ENCODE results near the gene UNC119B.

Gene UNC119B

DNA sequence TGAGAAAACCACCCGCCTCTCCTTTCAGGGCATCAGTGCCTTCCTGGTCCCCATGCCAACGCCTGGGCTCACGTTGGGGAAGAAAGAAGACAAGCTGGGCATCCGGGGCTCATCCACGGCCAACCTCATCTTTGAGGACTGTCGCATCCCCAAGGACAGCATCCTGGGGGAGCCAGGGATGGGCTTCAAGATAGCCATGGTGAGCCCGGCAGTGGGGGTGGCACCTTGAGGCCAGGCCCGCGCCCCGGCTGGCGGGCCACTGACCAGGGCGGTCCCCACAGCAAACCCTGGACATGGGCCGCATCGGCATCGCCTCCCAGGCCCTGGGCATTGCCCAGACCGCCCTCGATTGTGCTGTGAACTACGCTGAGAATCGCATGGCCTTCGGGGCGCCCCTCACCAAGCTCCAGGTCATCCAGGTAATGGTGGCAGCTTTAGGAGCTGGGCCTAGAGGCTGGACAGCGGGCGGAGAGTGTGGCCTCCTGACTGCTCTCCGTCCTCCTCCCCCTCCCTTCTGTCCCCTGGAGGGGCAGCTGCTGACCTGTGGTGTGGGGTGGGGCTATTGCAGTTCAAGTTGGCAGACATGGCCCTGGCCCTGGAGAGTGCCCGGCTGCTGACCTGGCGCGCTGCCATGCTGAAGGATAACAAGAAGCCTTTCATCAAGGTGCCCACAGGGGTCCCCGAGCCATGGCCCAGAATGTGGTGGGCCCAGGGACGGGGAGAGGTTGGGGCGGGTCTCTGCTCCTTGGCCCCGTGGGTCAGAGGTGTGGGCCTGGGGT is 28.2 kb downstream of the UNC119B start:
- Histone ChIP-seq H3K36me3 (ENCODE audit: control insufficient read depth in 2 of 2, insufficient read depth in 2 of 2, low read length in 2 of 2) (peaks cover 27 to 33% of the 10 kb centered on the region in 2 donors), H3K9me3 (ENCODE audit: control insufficient read depth in 2 of 2, low read length in 2 of 2) (no peaks in the 10 kb centered on the region), H3K27ac (ENCODE audit: low read depth in 2 of 2, low read length in 2 of 2) (no peak overlapping the region), H3K4me1 (ENCODE audit: control insufficient read depth in 2 of 2, insufficient read depth in 2 of 2, low read length in 2 of 2) (no peaks in the 10 kb centered on the region), H3K9ac (ENCODE audit: low read depth in 1 of 2, low read length in 2 of 2) (no peak overlapping the region), H3K27me3 (ENCODE audit: control insufficient read depth in 2 of 2, insufficient read depth in 2 of 2, low read length in 2 of 2) (no peaks in the 10 kb centered on the region), H3K4me3 (ENCODE audit: low read length in 2 of 2) (no peak overlapping the region)

DNA sequence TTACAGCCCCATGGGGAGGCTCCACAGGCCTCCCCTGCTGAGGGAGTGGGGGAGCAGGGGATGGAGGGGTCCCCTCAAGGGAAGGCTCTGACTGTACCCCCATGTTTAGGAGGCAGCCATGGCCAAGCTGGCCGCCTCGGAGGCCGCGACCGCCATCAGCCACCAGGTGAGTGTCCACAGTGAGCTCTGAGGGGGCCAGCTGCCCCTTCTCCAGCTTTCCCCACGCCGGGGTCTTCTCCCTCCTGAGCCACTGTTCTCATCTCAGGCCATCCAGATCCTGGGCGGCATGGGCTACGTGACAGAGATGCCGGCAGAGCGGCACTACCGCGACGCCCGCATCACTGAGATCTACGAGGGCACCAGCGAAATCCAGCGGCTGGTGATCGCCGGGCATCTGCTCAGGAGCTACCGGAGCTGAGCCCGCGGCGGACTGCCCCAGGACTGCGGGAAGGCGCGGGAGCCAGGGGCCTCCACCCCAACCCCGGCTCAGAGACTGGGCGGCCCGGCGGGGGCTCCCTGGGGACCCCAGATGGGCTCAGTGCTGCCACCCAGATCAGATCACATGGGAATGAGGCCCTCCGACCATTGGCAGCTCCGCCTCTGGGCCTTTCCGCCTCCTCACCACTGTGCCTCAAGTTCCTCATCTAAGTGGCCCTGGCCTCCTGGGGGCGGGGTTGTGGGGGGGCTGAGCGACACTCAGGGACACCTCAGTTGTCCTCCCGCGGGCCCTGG is 28.9 kb downstream of the UNC119B start:
- Histone ChIP-seq H3K4me1 (ENCODE audit: control insufficient read depth in 2 of 2, insufficient read depth in 2 of 2, low read length in 2 of 2) (no peaks in the 10 kb centered on the region), H3K9ac (ENCODE audit: low read depth in 1 of 2, low read length in 2 of 2) (no peak overlapping the region), H3K36me3 (ENCODE audit: control insufficient read depth in 2 of 2, insufficient read depth in 2 of 2, low read length in 2 of 2) (peaks cover 27 to 28% of the 10 kb centered on the region in 2 donors), H3K27ac (ENCODE audit: low read depth in 2 of 2, low read length in 2 of 2) (no peak overlapping the region), H3K4me3 (ENCODE audit: low read length in 2 of 2) (no peak overlapping the region), H3K27me3 (ENCODE audit: control insufficient read depth in 2 of 2, insufficient read depth in 2 of 2, low read length in 2 of 2) (no peaks in the 10 kb centered on the region), H3K9me3 (ENCODE audit: control insufficient read depth in 2 of 2, low read length in 2 of 2) (no peaks in the 10 kb centered on the region)

DNA sequence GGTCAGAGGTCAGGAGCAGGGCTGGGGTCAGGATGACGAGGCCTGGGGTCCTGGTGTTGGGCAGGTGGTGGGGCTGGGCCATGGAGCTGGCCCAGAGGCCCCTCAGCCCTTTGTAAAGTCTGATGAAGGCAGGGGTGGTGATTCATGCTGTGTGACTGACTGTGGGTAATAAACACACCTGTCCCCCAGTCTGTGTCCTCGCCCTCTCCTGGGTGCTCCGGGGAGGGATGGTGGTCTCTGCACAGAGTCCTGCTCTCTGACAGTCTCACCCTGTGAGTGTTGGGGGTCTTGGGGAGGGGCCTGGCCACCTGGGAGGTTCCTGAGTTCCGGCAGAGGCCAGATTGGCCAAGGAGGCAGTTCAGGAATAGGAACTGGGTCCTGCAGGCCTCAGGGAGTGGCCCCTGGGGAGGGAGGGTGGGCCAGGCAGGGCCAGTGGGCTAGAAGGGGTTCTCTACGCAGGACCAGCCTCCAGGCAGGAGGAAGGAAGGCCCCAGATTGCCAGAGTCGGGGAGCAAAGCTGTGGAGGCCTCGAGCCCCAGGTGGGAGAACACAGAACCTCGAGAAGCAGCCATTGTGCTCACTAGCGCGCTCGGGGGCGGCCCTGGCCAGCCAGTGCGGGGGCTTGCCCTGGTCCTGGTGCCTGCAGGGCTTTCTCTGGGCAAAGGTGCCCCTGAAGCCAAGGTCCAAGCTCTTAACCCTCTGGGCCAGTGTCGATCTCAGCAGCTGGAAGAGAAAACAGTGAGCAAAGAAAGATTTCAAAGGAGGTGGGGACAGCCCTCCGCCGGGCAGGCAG is 29.8 kb downstream of the UNC119B start:
- H3K9me3 ChIP-seq (ENCODE audit: control insufficient read depth in 2 of 2, low read length in 2 of 2): no peaks in the 10 kb centered on the region
- H3K27me3 ChIP-seq (ENCODE audit: control insufficient read depth in 2 of 2, insufficient read depth in 2 of 2, low read length in 2 of 2): no peaks in the 10 kb centered on the region
- H3K9ac ChIP-seq (ENCODE audit: low read depth in 1 of 2, low read length in 2 of 2): no peak overlapping the region
- H3K4me1 ChIP-seq (ENCODE audit: control insufficient read depth in 2 of 2, insufficient read depth in 2 of 2, low read length in 2 of 2): no peaks in the 10 kb centered on the region
- no peak overlapping the region for H3K4me3 ChIP-seq (ENCODE audit: low read length in 2 of 2)
- peaks cover 25 to 27% of the 10 kb centered on the region in 2 donors for H3K36me3 ChIP-seq (ENCODE audit: control insufficient read depth in 2 of 2, insufficient read depth in 2 of 2, low read length in 2 of 2)
- no peak overlapping the region for H3K27ac ChIP-seq (ENCODE audit: low read depth in 2 of 2, low read length in 2 of 2)

DNA sequence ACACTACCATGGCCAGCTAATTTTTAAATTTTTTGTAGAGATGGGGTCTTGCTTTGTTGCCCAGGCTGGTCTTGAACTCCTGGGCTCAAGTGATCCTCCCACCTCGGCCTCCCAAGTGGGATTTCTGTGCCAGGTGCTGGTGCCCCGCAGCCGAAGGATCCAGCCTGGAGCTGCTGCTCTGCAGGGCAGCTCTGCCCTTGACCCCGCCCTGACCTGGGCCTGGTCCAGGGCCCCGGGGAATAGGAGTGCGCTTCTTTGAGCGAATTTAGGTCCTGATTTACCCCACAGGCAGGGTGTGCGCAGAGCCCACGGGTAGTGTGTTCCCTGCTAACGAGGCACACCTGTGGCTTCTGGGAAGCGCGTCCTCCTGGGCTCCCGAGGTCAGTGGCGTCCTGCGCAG is 30.6 kb downstream of the UNC119B start:
- Histone ChIP-seq H3K36me3 (ENCODE audit: control insufficient read depth in 2 of 2, insufficient read depth in 2 of 2, low read length in 2 of 2) (peaks cover 25 to 27% of the 10 kb centered on the region in 2 donors), H3K9me3 (ENCODE audit: control insufficient read depth in 2 of 2, low read length in 2 of 2) (no peaks in the 10 kb centered on the region), H3K4me3 (ENCODE audit: low read length in 2 of 2) (no peak overlapping the region)

DNA sequence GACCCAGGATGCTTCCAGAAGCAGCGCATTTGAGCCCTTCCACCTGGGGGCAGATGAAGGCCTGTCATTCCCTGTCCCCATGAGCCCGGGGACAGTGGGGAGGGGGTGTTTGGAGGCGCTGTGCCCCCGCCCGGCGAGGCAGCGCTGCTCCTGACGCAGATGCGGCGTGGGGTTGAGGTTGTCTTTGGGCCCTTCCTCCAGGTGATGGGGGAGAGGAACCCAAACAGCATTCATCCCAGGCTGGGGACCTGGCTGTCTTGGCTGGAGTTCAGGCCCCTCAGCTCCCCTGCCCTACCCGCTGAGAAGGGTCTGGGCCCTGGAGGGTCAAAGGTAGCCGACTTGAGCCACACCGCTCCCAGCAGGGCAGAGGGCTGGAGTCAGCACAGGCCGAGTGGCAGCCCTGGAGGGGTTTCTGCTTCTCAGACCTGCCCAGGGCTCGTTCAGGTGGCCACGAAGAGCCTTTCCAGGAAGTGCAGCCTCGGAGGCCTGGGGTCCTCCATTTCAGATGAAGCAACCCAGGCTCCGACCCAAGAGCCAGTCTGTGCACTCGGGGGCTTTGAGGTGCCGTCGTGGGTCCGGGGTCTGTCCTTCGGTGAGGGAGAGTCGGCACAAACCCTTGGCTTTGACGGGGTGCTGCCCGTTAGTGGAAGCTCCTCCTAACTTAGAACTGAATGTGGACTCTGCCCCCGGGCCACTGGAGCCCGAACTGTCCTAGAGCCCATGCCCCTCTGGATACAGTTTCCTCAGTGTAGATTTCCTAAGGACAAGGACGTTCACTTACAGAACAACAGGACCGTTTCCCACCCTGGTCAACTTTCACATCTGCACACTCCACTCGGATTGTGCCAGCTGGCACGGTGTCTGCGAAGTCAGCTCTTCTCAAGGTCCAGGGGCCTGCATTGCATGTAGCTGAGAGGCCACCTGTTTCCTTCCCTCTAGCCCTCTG is 31.5 kb downstream of the UNC119B start:
- H3K36me3 ChIP-seq (ENCODE audit: control insufficient read depth in 2 of 2, insufficient read depth in 2 of 2, low read length in 2 of 2): peaks cover 20 to 24% of the 10 kb centered on the region in 2 donors
- no peaks in the 10 kb centered on the region for H3K9me3 ChIP-seq (ENCODE audit: control insufficient read depth in 2 of 2, low read length in 2 of 2)
- no peaks in the 10 kb centered on the region for H3K4me1 ChIP-seq (ENCODE audit: control insufficient read depth in 2 of 2, insufficient read depth in 2 of 2, low read length in 2 of 2)
- no peak overlapping the region for H3K27ac ChIP-seq (ENCODE audit: low read depth in 2 of 2, low read length in 2 of 2)
- no peak overlapping the region for H3K9ac ChIP-seq (ENCODE audit: low read depth in 1 of 2, low read length in 2 of 2)
- H3K27me3 ChIP-seq (ENCODE audit: control insufficient read depth in 2 of 2, insufficient read depth in 2 of 2, low read length in 2 of 2): no peaks in the 10 kb centered on the region
- H3K4me3 ChIP-seq (ENCODE audit: low read length in 2 of 2): no peak overlapping the region

More for the DNA sequence above, 30.6 kb downstream of the UNC119B start:
- no peaks in the 10 kb centered on the region for H3K27me3 ChIP-seq (ENCODE audit: control insufficient read depth in 2 of 2, insufficient read depth in 2 of 2, low read length in 2 of 2)
- no peak overlapping the region for H3K9ac ChIP-seq (ENCODE audit: low read depth in 1 of 2, low read length in 2 of 2)
- no peak overlapping the region for H3K27ac ChIP-seq (ENCODE audit: low read depth in 2 of 2, low read length in 2 of 2)
- no peaks in the 10 kb centered on the region for H3K4me1 ChIP-seq (ENCODE audit: control insufficient read depth in 2 of 2, insufficient read depth in 2 of 2, low read length in 2 of 2)

DNA sequence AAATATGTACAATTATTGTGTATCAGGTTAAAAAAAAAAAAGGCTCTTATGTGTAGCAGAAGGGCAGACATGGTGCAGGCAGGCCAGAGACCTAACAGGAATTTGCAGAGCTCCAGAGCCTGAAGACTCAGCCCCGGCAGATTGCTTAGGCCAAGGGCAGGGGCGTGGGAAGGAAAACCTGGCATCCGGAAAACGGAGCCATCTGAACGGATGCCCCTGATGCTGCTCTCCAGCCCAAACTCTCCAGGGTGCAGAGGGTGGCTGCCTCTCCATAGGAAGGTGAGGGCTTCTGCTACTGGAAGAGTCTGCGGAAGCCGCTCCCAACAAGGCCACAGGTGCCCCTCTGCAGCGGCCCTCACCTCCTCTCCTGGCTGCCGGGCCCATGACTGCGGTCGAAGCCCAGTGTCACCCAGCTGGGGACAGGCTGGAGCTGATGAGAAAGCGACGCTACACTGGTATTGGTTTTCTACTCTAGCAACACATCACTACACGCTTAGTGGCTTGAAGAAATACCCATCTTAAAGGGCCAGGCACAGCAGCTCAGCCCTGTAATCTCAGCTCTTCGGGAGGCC is 34.8 kb downstream of the UNC119B start:
- H3K4me1 ChIP-seq (ENCODE audit: control insufficient read depth in 2 of 2, insufficient read depth in 2 of 2, low read length in 2 of 2): no peaks in the 10 kb centered on the region
- no peaks in the 10 kb centered on the region for H3K9me3 ChIP-seq (ENCODE audit: control insufficient read depth in 2 of 2, low read length in 2 of 2)
- H3K36me3 ChIP-seq (ENCODE audit: control insufficient read depth in 2 of 2, insufficient read depth in 2 of 2, low read length in 2 of 2): no peaks in the 10 kb centered on the region
- no peaks in the 10 kb centered on the region for H3K27me3 ChIP-seq (ENCODE audit: control insufficient read depth in 2 of 2, insufficient read depth in 2 of 2, low read length in 2 of 2)
- no peak overlapping the region for H3K4me3 ChIP-seq (ENCODE audit: low read length in 2 of 2)
- no peak overlapping the region for H3K9ac ChIP-seq (ENCODE audit: low read depth in 1 of 2, low read length in 2 of 2)
- H3K27ac ChIP-seq (ENCODE audit: low read depth in 2 of 2, low read length in 2 of 2): no peak overlapping the region

DNA sequence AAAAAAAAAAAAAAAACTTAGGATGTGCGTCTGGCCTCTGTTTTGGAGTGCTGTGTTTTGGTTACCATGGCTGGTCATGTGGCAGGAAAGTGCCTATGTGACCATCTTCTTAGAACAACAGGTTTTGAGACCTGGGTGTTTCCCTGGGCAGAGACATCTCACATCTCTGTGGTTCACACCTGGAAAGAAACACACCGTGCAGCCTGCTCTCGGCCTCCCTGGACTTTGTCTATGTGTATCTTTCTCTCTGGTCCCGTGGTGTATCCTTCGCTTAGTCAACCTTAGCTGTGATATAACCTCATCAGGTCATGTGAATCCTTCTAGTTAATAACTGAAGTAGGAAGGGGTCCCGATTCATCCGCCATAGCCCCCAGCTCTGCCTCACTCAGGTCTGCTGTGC is 38.0 kb downstream of the UNC119B start:
- H3K27me3 ChIP-seq (ENCODE audit: control insufficient read depth in 2 of 2, insufficient read depth in 2 of 2, low read length in 2 of 2): no peaks in the 10 kb centered on the region
- no peak overlapping the region for H3K27ac ChIP-seq (ENCODE audit: low read depth in 2 of 2, low read length in 2 of 2)
- no peaks in the 10 kb centered on the region for H3K36me3 ChIP-seq (ENCODE audit: control insufficient read depth in 2 of 2, insufficient read depth in 2 of 2, low read length in 2 of 2)
- no peak overlapping the region for H3K9ac ChIP-seq (ENCODE audit: low read depth in 1 of 2, low read length in 2 of 2)
- no peaks in the 10 kb centered on the region for H3K9me3 ChIP-seq (ENCODE audit: control insufficient read depth in 2 of 2, low read length in 2 of 2)
- no peak overlapping the region for H3K4me3 ChIP-seq (ENCODE audit: low read length in 2 of 2)
- H3K4me1 ChIP-seq (ENCODE audit: control insufficient read depth in 2 of 2, insufficient read depth in 2 of 2, low read length in 2 of 2): no peaks in the 10 kb centered on the region

DNA sequence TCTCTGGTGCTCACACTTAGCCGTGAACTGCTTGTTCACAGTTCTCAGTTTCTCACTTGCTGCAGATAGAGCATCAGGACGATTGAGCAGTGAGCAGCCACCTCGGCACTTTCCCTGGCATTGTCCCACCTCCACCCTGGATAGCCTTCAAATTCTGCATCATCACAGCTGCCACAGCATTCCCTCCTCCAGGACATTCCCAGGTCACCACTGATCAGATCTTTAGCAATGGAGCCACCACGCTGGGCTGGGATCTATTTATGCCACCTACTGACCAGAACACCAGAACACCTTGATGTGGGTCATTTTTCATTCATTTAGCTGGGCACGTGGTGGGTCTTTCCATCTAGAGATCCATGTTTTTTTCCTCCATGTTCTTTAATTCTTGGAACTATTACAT is 39.0 kb downstream of the UNC119B start:
- H3K27ac ChIP-seq (ENCODE audit: low read depth in 2 of 2, low read length in 2 of 2): no peak overlapping the region
- no peaks in the 10 kb centered on the region for H3K4me1 ChIP-seq (ENCODE audit: control insufficient read depth in 2 of 2, insufficient read depth in 2 of 2, low read length in 2 of 2)
- H3K4me3 ChIP-seq (ENCODE audit: low read length in 2 of 2): no peak overlapping the region
- no peaks in the 10 kb centered on the region for H3K36me3 ChIP-seq (ENCODE audit: control insufficient read depth in 2 of 2, insufficient read depth in 2 of 2, low read length in 2 of 2)
- H3K27me3 ChIP-seq (ENCODE audit: control insufficient read depth in 2 of 2, insufficient read depth in 2 of 2, low read length in 2 of 2): no peaks in the 10 kb centered on the region
- no peak overlapping the region for H3K9ac ChIP-seq (ENCODE audit: low read depth in 1 of 2, low read length in 2 of 2)
- no peaks in the 10 kb centered on the region for H3K9me3 ChIP-seq (ENCODE audit: control insufficient read depth in 2 of 2, low read length in 2 of 2)

DNA sequence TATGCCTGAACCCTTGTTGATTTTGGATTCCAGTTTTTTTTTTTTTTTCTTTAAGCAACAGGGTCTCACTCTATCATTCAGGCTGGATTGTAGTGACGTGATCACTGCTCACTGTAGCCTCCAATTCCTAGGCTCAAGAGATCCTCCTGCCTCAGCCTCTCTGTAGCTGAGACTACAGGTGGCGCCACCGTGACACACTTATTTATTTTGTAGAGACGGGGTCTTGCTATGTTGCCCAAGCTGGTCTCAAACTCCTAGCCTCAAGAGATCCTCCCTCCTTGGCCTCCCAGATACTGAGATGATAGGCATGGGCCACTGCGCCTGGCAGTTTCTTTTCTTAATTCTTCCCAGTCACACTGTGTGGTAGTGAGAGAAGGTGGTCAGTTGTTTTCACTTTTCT is 40.5 kb downstream of the UNC119B start:
- H3K36me3 ChIP-seq (ENCODE audit: control insufficient read depth in 2 of 2, insufficient read depth in 2 of 2, low read length in 2 of 2): no peaks in the 10 kb centered on the region
- H3K9ac ChIP-seq (ENCODE audit: low read depth in 1 of 2, low read length in 2 of 2): no peak overlapping the region
- H3K27ac ChIP-seq (ENCODE audit: low read depth in 2 of 2, low read length in 2 of 2): no peak overlapping the region
- H3K27me3 ChIP-seq (ENCODE audit: control insufficient read depth in 2 of 2, insufficient read depth in 2 of 2, low read length in 2 of 2): no peaks in the 10 kb centered on the region
- no peaks in the 10 kb centered on the region for H3K9me3 ChIP-seq (ENCODE audit: control insufficient read depth in 2 of 2, low read length in 2 of 2)
- no peak overlapping the region for H3K4me3 ChIP-seq (ENCODE audit: low read length in 2 of 2)
- H3K4me1 ChIP-seq (ENCODE audit: control insufficient read depth in 2 of 2, insufficient read depth in 2 of 2, low read length in 2 of 2): no peaks in the 10 kb centered on the region

Measured in mucosa of rectum (tissue), 2 donors.